Measurements from ENCODE around the gene PRPH. TPM values are rescaled to one million over a fixed set of nuclear protein-coding genes. Genes with fewer than 3 reads are reported as not detected.

PRPH gene
- polyA plus RNA-seq, 1 experiment: not detected

GRCh38 chr12:49288412-49288853 lies 6.5 kb upstream of the PRPH start:
- ChIA-PET CTCF (interaction anchor here (0.7 to 7.9 kb wide), 22 partner anchors 11 to 296 kb away, joined by 3 to 94 read pairs (median 6); partner anchors contain the start of genes C1QL4, DNAJC22 and PRPH), POLR2A (no interaction called here)
- H3K4me3 ChIP-seq (ENCODE audit: low read depth, low read length): no peak overlapping the region
- no peaks in the 10 kb centered on the region for H3K36me3 ChIP-seq (ENCODE audit: control insufficient read depth, insufficient read depth, low read length)
- DNase-seq (ENCODE audit: low read depth): no peak
- H3K27me3 ChIP-seq (ENCODE audit: control insufficient read depth, insufficient read depth, low read length): peaks cover 8% of the 10 kb centered on the region
- TF ChIP-seq CTCF (IDR thresholded peaks at IDR 0.05; ENCODE audit: insufficient read depth, low read depth, low read length): peak; percentile 82

GRCh38 chr12:49288922-49289555 lies 5.9 kb upstream of the PRPH start:
- TF ChIP-seq CTCF (IDR thresholded peaks at IDR 0.05; ENCODE audit: insufficient read depth, low read depth, low read length): no peak
- ChIA-PET CTCF (interaction anchor here (0.5 to 7.9 kb wide), 26 partner anchors 10 to 295 kb away, joined by 3 to 94 read pairs (median 5); partner anchors contain the start of genes C1QL4, DNAJC22 and PRPH), POLR2A (no interaction called here)

GRCh38 chr12:49292729-49293055 lies 2.3 kb upstream of the PRPH start:
- CTCF ChIA-PET: interaction anchor here (0.8 to 4.9 kb wide), 11 partner anchors 9 to 725 kb away, joined by 3 to 28 read pairs (median 6); partner anchors contain the start of gene DNAJC22
- Histone ChIP-seq H3K27me3 (ENCODE audit: control insufficient read depth, insufficient read depth, low read length) (peaks cover 40% of the 10 kb centered on the region), H3K4me3 (ENCODE audit: low read depth, low read length) (no peak overlapping the region), H3K36me3 (ENCODE audit: control insufficient read depth, insufficient read depth, low read length) (no peaks in the 10 kb centered on the region)
- no peak for DNase-seq (ENCODE audit: low read depth)
- TF ChIP-seq CTCF (IDR thresholded peaks at IDR 0.05; ENCODE audit: insufficient read depth, low read depth, low read length): no peak
- POLR2A ChIA-PET: no interaction called here

More at GRCh38 chr12:49288922-49289555, 5.9 kb upstream of the PRPH start:
- H3K4me3 ChIP-seq (ENCODE audit: low read depth, low read length): no peak overlapping the region
- no peak for DNase-seq (ENCODE audit: low read depth)
- no peaks in the 10 kb centered on the region for H3K36me3 ChIP-seq (ENCODE audit: control insufficient read depth, insufficient read depth, low read length)
- H3K27me3 ChIP-seq (ENCODE audit: control insufficient read depth, insufficient read depth, low read length): peaks cover 11% of the 10 kb centered on the region

- no peak overlapping the region for H3K4me3 ChIP-seq (ENCODE audit: low read depth, low read length)
- TF ChIP-seq CTCF (IDR thresholded peaks at IDR 0.05; ENCODE audit: insufficient read depth, low read depth, low read length): no peak
- ChIA-PET POLR2A (no interaction called here), CTCF (interaction anchor here (0.8 to 11.5 kb wide), 14 partner anchors 6 to 724 kb away, joined by 3 to 94 read pairs (median 6); partner anchors contain the start of genes C1QL4 and DNAJC22)
- DNase-seq (ENCODE audit: low read depth): no peak
- H3K36me3 ChIP-seq (ENCODE audit: control insufficient read depth, insufficient read depth, low read length): no peaks in the 10 kb centered on the region
- peaks cover 44% of the 10 kb centered on the region for H3K27me3 ChIP-seq (ENCODE audit: control insufficient read depth, insufficient read depth, low read length)
These were observed 1.6 kb upstream of the PRPH start for GRCh38 chr12:49293056-49293956.
